HS-27A (cell line): Measurements from ENCODE around the gene CALML3.

Experiments
- DNase-seq: peaks from one replicate; pipeline ENCODE4 v3.0.0-alpha.2; 2012; ENCODE audit warnings: low read depth, missing footprints

The CALML3 gene

DNA sequence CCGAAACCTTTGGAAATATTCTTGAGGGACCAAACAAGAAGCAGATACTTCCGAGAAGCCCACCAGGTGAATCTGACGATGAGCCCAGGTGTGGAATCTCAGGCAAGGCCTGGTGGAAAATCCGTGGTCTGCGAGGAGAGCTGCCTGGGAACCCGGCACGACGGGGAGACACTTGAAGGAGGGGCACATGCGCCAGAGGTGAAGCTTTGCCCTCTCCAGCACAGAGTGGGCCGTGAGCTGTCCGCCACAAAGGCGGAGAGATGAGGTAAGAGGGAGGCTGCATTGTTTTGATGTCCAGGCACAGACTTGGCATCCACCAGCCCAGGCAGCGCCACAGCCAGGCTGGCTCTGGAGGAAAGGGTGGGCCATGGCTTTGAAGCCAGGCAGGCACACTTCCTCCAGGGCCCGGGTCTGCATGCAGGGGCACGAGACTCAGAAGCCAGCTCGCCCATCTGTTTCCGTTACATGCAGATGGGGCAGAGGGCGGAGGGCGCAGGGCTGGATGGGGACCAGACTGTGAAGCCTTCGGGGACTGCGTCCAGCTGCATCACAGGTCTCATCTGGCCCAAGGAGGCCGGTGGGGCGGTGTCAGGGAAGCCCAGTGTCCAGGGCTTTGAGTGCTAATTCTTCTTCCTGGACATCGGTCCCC, 45.4 kb downstream of the CALML3 start:
- DNase-seq, result no peak

DNA sequence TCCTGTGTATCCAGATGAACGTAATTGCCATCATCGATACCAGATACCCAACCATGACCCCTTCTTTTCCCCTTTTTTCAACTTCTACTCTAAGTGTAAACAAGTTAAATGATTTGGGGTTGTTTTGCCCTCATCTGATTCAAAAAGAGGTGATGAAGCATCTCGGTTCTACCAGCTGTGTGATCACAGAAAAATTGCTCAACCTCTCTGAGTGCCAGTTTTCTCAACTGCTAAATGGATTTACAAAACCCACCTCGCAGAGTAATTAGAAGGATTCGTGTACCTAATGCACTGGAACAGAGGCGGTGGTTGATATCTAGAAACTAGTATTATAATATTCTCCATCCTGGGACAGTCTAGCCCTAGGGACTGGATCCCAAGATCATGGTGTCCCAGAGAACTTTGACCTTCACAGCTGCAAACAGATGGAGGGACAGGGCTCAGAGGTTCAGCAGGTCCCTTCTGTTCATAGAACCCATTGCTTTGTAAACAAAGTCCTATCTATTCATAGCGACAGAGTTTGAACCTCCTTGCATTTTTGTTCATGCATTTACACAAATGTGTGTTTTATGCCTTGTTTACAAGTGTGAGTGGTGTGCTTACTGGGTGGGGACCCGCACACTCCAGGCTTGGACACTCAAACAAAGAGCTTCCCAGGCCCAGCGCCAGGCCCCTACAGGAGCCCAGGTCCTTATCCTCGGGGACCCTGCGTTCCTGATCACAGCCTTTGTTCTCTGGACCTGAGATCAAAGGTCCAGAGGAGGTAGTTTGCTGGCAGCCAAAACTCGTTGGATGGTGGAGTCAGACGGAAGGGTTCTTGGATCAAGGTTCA, 46.4 kb downstream of the CALML3 start:
- no peak for DNase-seq

DNA sequence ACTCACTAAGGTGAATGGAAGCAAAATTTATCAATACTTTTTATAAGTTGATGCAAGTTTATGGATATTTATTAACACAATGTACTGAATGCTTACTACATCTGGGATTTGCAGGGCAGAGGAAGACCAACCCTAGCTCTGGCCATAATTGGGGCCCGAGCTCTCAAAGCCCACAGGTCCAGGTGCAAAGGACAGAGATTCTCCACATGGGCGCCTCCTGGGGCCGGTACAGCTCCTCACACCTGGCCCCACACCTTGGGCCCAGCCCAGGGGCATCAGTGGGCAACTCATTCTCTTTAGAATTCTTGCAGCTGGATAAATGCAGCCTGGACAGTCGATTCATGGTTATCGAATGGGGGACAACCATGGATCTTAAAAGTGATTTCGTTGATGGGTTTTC, 47.1 kb downstream of the CALML3 start:
- no peak for DNase-seq

DNA sequence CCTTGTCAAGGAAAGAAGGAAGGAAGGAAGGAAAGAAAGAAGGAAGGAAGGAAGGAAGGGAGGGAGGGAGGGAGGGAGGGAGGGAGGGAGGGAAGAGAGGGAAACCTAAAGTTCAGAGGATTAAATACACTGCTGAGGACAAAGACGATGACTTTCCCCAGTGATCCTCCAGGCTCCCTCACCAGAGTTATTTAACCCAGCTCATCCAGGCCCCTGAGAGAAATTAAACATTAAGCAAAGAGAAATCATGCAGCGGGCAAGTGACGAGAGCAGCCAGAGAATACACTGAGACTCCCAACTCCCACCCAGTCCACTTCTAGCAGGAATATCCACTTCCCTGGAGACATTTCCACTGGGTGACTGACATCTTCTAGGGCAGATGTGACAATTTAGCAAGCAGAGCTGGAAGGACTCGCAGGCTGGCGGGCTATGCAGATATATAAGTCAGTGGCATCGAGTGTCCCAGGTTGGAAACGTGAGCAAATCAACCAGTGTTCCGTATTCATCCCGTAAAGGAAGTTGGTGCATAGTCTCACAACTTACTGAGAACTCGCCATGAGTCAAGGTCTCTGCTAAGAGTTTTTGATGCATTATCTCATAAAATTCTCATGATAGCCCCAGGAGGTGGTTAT, 48.7 kb downstream of the CALML3 start:
- DNase-seq, result no peak

DNA sequence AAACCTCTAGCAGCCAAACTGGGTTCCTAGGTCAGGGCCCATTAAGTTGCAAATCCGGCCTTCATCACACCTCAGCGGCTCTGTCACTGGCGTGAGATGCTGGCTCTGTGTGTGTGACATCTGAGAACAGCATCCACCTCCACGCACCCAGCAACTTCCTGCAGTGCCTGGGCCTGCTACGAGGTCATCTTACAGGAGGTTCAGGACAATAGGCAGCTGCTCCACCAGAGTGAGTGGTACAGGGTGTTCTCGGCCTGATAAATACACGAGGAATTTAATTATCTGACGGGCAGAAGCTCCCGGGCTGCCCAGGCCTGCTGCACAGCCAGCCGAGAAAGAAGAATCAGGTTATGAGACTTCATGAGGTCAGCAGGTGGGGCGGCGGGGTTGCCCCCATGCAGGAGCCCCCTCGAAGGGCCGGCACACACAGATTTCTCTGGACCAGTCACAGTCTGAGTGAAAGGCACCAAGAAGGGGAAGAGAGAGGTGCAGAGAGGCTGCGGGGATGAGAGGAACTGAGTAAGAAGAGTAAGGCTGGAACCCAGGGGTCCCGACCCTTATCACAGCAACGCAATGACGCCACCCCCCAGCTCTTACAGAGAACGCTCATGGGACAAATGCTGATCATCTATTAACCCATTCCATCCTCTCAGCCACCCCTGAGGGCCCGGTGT, 49.3 kb downstream of the CALML3 start:
- no peak for DNase-seq

DNA sequence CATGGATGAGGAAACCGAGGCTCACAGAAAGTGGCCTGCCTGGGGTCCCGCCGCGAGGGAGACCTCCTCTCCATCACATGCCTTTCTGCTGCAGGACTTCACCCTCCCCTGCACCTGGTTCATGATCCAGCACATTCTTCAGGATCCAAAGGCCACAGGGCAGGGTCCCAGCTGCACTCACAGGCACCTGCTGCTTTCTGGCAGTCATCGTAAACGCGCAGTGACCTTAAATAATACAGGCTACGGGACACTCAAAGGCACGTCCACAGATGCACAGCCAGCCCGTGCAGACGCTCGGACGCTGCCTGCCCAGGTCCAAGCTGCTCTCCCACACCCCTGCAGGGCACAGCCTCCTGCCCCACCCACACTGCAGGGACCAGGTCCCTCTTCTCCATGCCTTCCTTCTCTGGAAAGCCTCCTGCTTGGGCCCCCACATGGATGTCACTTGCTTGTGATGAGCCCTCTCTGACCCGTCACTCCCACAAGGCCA, 49.9 kb downstream of the CALML3 start:
- no peak for DNase-seq

DNA sequence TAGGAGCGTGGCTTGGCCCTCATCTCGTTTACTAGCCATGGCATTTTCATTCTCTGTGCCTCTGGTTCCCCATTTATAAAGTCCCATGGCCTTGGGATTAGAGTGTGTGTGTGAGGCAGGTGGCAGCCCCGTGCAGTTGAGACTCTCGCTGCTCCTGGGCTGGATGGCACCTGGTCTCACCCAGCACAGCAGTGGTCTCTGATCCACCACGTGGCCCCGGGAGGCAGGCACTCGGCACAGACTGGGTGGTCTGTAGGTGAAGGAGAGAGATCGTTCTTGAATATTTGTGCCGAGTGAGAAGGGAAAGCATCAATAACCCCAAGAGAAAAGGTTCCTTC, 50.4 kb downstream of the CALML3 start:
- DNase-seq, result no peak

DNA sequence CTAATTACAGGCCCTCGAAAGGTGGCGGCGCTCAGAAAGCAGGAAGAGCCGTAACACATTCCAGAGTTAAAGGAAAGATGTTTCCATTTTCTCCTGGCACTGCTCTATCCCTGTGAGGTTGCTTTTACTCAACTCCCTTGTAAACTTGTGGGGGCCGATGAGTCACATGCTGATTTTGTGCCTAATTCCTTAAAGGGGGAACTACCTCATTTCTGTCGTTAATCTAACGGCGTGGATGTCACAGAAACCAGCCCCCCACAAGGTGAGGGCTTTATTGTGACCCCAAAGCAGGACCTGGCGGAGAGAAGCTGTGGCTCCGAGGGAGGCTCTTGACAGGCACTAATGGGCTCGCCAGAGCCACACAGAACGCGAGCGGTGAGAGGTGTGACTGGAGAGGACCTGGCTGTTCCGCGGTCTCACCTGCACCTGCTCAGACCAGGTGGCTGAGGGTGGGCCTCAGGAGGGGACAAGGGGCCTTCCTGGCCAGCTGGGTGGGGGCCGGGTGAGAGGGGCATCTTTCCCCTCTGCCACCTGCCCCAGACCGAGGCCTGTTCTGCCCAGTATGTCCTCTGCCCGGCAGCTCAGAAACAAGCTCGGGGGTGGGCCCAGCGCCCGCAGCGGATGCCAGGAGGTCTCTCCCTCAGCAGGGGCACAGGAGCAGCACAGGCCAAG, 50.9 kb downstream of the CALML3 start:
- DNase-seq, result no peak

DNA sequence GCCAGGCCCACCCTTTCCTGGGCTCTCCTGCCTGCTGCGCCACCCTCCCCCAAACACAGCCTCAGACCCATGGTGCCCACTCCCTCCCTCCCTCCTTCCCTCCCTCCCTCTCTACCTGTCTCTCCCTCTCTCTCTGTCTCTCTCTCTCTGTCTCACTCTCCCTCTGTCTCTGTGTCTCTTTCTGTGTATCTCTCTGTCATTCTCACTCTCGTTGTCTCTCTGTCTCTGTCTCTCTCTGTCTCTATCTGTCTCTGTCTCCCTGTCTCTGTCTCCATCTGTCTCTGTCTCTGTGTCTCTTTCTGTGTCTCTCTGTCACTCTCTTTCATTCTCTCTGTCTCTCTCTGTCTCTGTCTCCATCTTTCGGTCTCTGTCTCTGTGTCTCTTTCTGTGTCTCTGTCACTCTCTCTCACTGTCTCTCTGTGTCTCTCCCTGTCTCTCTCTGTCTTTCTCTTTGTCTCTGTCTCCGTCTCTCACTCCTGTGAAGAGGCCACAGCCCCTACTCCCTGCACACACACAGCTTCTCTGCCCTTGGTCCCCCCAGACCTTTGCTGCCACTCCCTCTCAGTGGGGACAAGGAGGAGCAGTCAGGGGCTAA, 51.5 kb downstream of the CALML3 start:
- DNase-seq, result no peak
